ENCODE measurements around the gene DPY30. TPM values are rescaled to one million over a fixed set of nuclear protein-coding genes. Genes with fewer than 3 reads are reported as not detected.

The DPY30 gene
- total and polyA plus RNA-seq, 2 of the 4 experiments (the other 2 are of a cell fraction): 65.2 to 85.2 TPM

GRCh38 chr2:31992934-31993333, 46.7 kb downstream of the DPY30 start:
- TF ChIP-seq ELK1 (IDR thresholded peaks at IDR 0.05; ENCODE audit: borderline replicate concordance, low read depth, low read length) (no peak), MAFK (IDR thresholded peaks at IDR 0.05; ENCODE audit: low read depth, low read length) (no peak), SMC3 (IDR thresholded peaks at IDR 0.05; ENCODE audit: low read depth, low read length) (no peak), RCOR1 (IDR thresholded peaks at IDR 0.05; ENCODE audit: insufficient replicate concordance, low read length) (no peak), CTCF (conservative IDR thresholded peaks at IDR 0.05; ENCODE audit: low read depth, low read length) (no peak), MAZ (IDR thresholded peaks at IDR 0.05; ENCODE audit: borderline replicate concordance, low read depth, low read length) (no peak), RFX5 (IDR thresholded peaks at IDR 0.05; ENCODE audit: low read depth, low read length) (no peak), CEBPB (IDR thresholded peaks at IDR 0.05; ENCODE audit: low read depth, low read length) (no peak), USF2 (IDR thresholded peaks at IDR 0.05; ENCODE audit: low read depth, low read length) (no peak), BHLHE40 (IDR thresholded peaks at IDR 0.05; ENCODE audit: low read depth, low read length) (no peak), CHD1 (IDR thresholded peaks at IDR 0.05; ENCODE audit: low read depth, low read length) (no peak), NFE2L2 (IDR thresholded peaks at IDR 0.05; ENCODE audit: low read depth, low read length) (no peak), POLR2A (IDR thresholded peaks at IDR 0.05; ENCODE audit: low read depth, low read length) (no peak)
- H3K23ac ChIP-seq (ENCODE audit: low read depth, low read length): no peak overlapping the region
- no peak overlapping the region for H2BK15ac ChIP-seq (ENCODE audit: low read depth, low read length)
- H3K36me3 ChIP-seq (ENCODE audit: control insufficient read depth, insufficient read depth, low read length): no peaks in the 10 kb centered on the region
- H3K27me3 ChIP-seq (ENCODE audit: control insufficient read depth, insufficient read depth, low read length): no peaks in the 10 kb centered on the region
- H2AK9ac ChIP-seq (replicated peaks; ENCODE audit: low read depth, low read length, poor library complexity): no peak overlapping the region
- in situ Hi-C loops (cut with MboI; ENCODE audit: low sequenced_read_pairs) (no loop called here), intact Hi-C loops (cut with micrococcal nuclease) (no loop called here), dilution Hi-C loops (cut with HindIII; ENCODE audit: low sequenced_read_pairs, unreplicated experiment) (no loop called here)
- H4K5ac ChIP-seq (ENCODE audit: low read depth, low read length): no peak overlapping the region
- no peak for ATAC-seq (ENCODE audit: low read depth)
- H3K4me2 ChIP-seq (ENCODE audit: low read depth, low read length): no peak overlapping the region
- H3K79me1 ChIP-seq (ENCODE audit: low read depth in 1 of 2, low read length in 2 of 2): peaks cover 8 to 35% of the 10 kb centered on the region in 2 experiments
- H2AK5ac ChIP-seq (ENCODE audit: low read depth, low read length): no peak overlapping the region
- ChIA-PET POLR2A (ENCODE audit: unreplicated experiment) (no interaction called here), CTCF (no interaction called here)
- BruUV-seq (replicated peaks): no TSS peak
- H2BK120ac ChIP-seq (ENCODE audit: low read depth, low read length): no peak overlapping the region
- no peak overlapping the region for H2BK20ac ChIP-seq (ENCODE audit: low read depth, low read length)
- no peak overlapping the region for H3K9ac ChIP-seq (ENCODE audit: low read depth, low read length)
- WGBS, 2 experiments (ENCODE audit: extremely low coverage in 2 of 2, insufficient read length in 1 of 2): 80% methylated on average over 1 of the region's 4 CpGs; no CpG with 5 or more reads in 1 of the 2 experiments
- no peak overlapping the region for H2BK5ac ChIP-seq (ENCODE audit: low read depth, low read length, poor library complexity, severe bottlenecking)
- H2AFZ ChIP-seq (replicated peaks; ENCODE audit: low read length, poor library complexity): no peak overlapping the region
- no peaks in the 10 kb centered on the region for H3K9me3 ChIP-seq (ENCODE audit: control insufficient read depth, insufficient read depth, low read length)
- H4K8ac ChIP-seq (ENCODE audit: low read depth in 2 of 2, low read length in 2 of 2): no peak overlapping the region
- H4K91ac ChIP-seq (ENCODE audit: insufficient read depth, low read depth, low read length): no peak overlapping the region
- peaks cover 3% of the 10 kb centered on the region; the same call in 1 of the 2 replicates for H3K9me1 ChIP-seq (ENCODE audit: insufficient read depth, low read length)
- no peak overlapping the region for H3K4me3 ChIP-seq (ENCODE audit: insufficient read depth, low read depth, low read length)
- no peak overlapping the region for H3K27ac ChIP-seq (ENCODE audit: insufficient read depth, low read length)
- no peak overlapping the region for H3K56ac ChIP-seq (ENCODE audit: extremely low read depth, insufficient read depth, low read length)
- no peak for DNase-seq
- no peak overlapping the region for H3K14ac ChIP-seq (replicated peaks; ENCODE audit: low read depth, low read length)
- H3K4me1 ChIP-seq (ENCODE audit: control insufficient read depth, insufficient read depth, low read length): no peaks in the 10 kb centered on the region; the same call in 1 of the 2 replicates
- no peak overlapping the region for H3K4ac ChIP-seq (ENCODE audit: low read depth, low read length)
- peaks cover 32% of the 10 kb centered on the region for H4K20me1 ChIP-seq (ENCODE audit: insufficient read depth, low read length)
- H3K18ac ChIP-seq (ENCODE audit: low read depth, low read length): no peak overlapping the region
